NCI-H1417 treated with DMSO at 0.1 percent for 48 hours (cell line): Measurements from ENCODE around the gene BRD1.
"Not testable (repeated sequence)": the region's sequence is repeated elsewhere in the genome, so short reads cannot be mapped to it uniquely, and the experiment has no call there.

Experiments used
- DNase-seq: peaks from one replicate; lab custom pipeline; 2025; lab: John Stamatoyannopoulos, UW

The BRD1 gene

GRCh38 chr22:49852898-49853894 lies 25.5 kb upstream of the BRD1 start, which contains the start of gene ZBED4:
TSS of gene ZBED4 (plus strand) at chr22:49853844. CDS start at chr22:49883663, 29,819 bp downstream.
- DNase-seq = peak; percentile 28

- not testable (repeated sequence) for DNase-seq
These were observed 24.9 kb upstream of the BRD1 start for GRCh38 chr22:49852568-49852897.

- no peak for DNase-seq
These were observed 23.5 kb upstream of the BRD1 start for GRCh38 chr22:49850959-49851802.

- DNase-seq = no peak
These were observed 22.6 kb upstream of the BRD1 start for GRCh38 chr22:49850021-49850911.

GRCh38 chr22:49849161-49850020 lies 21.7 kb upstream of the BRD1 start:
- DNase-seq = no peak

- DNase-seq = no peak
These were observed 21.1 kb upstream of the BRD1 start for GRCh38 chr22:49848690-49849160.

GRCh38 chr22:49847751-49848689 lies 20.3 kb upstream of the BRD1 start:
- DNase-seq = no peak

- DNase-seq = no peak
These were observed 18.2 kb upstream of the BRD1 start for GRCh38 chr22:49845666-49846459.

GRCh38 chr22:49845241-49845640 lies 17.6 kb upstream of the BRD1 start:
- DNase-seq = no peak

GRCh38 chr22:49838771-49839717 lies 11.4 kb upstream of the BRD1 start:
- no peak for DNase-seq

- no peak for DNase-seq
These were observed 5.8 kb upstream of the BRD1 start for GRCh38 chr22:49833340-49834007.

GRCh38 chr22:49829044-49829853 lies 1.6 kb upstream of the BRD1 start:
- no peak for DNase-seq

GRCh38 chr22:49828599-49828965 lies 909 bp upstream of the BRD1 start:
- no peak for DNase-seq

- no peak for DNase-seq
These were observed 311 bp downstream of the BRD1 start for GRCh38 chr22:49827271-49827852.

GRCh38 chr22:49826603-49827270 lies 936 bp downstream of the BRD1 start:
- no peak for DNase-seq
